Femur (tissue), 1 donor: ENCODE measurements around the gene ATXN7L1.
"Not testable (repeated sequence)": the region's sequence is repeated elsewhere in the genome, so short reads cannot be mapped to it uniquely, and the experiment has no call there.

ENCODE experiments used
- DNase-seq: peaks from one replicate; pipeline ENCODE4 v3.0.0-alpha.2; 2017

The ATXN7L1 gene

GRCh38 chr7:105887569-105888189 lies 11.3 kb upstream of the ATXN7L1 start:
- no peak for DNase-seq

- DNase-seq, result no peak
Observed at GRCh38 chr7:105886776-105887175, 10.4 kb upstream of the ATXN7L1 start.

- DNase-seq, result peak; percentile 38
Observed at GRCh38 chr7:105885387-105886111, 9.2 kb upstream of the ATXN7L1 start.

DNA sequence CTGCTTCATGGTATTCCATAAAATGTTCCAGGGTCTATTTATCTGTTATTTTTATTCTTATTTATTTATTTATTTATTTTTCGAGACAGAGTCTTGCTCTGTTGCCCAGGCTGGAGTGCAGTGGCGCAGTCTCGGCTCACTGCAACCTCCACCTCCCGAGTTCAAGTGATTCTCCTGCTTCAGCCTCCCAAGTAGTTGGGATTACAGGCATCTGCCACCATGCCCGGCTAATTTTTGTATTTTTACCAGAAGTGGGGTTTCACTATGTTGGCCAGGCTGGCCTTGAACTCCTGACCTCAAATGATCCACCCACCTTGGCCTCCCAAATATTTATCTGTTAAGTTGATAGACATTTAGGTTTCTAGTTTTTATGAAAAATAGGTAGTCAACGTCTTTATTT lies 6.8 kb upstream of the ATXN7L1 start:
- not testable (repeated sequence) for DNase-seq

- DNase-seq, result no peak
Observed at GRCh38 chr7:105881439-105881838, 5.0 kb upstream of the ATXN7L1 start.

- DNase-seq, result no peak
Observed at GRCh38 chr7:105880571-105881330, 4.4 kb upstream of the ATXN7L1 start.

DNA sequence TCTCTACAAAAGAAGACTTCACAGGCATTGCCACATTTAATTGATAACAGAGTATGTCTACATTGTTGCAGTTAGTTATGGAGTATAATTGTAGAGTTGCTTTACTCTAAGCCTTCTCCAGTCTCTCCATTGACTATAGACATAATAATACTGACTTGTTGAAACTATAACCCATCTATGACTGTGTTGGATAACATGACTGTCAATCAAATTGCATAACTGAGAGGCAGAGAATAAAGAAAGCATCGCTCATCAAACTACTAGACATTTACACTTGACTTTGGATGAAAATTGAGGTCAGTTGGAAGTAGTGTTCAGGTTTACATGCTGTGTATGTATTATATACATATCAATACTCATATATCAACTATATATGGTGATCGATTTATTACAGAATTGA lies 3.4 kb upstream of the ATXN7L1 start:
- no peak for DNase-seq

DNA sequence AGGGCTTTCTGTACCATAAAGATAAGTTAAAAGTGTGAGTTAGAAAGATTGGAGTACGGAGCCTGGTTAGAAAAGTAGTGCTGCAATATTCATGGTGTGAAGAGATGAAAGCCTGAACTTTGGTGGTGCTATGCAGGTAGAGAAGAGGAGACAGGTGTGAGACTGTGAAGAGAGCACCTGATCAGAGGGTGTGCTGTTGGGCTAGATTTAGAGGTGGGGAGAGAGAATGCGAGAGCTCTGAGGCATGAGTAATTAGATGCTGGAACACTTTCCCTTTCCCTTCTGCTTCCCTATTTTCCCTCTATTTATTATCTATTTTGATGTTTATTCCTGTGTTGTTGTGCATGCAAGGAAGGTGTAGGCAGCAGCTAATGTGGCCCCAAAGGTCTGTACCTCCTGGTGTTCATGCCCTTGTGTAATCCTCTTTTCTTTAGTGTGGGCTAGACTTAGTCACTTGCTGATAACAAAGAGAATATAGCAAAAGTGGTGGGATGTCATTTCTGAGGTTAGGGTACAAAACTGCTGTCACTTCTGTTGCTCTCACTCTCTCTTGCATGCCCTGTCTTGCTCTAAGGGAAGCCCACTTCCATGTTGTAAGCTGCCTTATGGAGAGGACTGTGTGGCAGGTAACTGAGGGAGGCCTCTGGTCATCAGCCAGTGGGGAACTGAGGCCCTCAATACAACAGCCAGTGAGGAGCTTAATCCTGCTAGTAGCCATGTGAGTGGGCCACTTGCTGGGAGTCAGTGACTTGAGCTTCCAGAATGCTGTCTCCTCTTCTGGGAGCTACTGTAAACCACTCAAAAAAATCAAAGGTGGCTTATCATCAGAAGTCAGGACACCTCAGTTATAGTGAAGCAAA lies 2.6 kb upstream of the ATXN7L1 start:
- DNase-seq, result no peak

DNA sequence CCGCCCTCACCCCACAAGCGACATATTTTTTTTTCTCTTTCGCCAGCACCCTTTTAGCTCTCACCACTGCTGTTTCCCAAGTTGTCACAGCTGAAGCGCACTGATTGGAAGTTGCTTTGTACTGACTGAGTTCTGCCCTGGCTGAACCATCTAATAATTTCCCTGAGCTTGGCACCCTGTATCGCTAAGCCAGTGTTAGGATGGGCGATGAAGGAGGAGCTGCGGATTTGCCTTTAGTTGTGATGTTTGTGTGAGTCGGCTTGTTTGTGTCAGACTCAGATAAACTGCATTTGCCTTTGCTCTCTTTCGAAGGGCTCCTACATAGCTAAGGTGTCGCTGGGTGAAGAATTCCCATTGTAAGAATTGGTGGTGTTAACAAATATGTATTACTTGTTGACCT lies 1.3 kb upstream of the ATXN7L1 start:
- DNase-seq, result no peak

GRCh38 chr7:105876964-105877601 lies 684 bp upstream of the ATXN7L1 start:
- peak; percentile 49 for DNase-seq

DNA sequence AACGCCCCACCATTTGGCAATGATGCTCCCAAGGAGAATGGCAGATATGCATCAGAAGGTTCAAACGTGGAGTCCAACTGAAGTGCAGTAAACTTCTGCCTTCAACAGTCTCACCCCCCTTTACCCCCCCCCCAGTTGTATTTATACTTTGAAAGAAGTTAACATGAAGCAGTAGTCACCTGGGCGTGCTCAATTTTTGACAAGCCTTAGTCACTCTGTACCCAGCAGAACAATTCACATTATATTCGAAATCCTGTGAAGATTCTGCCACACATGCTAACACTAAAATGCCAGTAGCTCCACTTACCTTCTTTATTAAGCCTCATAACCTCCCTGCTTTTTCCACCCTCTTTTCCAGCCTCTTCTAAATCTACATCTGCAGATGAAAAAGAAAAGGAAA lies 894 bp downstream of the ATXN7L1 start:
- no peak for DNase-seq

DNA sequence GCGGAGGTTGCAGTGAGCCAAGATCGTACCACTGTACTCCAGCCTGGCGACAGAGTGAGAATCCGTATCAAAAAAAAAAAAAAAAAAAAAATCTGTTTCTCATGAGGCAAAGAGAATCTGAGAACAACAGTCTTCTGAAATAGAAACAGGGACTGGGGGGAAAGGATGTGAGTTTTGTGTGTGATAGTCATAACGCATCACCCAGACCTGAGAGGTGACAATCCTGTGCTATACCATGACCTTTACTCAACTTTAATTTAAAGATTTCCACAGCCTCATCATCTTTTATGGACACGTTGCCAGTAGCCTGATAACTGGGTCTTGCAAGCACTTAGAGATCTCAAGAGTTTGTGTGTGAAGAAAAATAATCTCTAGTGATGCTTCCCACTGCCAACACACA lies 2.3 kb downstream of the ATXN7L1 start:
- DNase-seq, result no peak

- no peak for DNase-seq
Observed at GRCh38 chr7:105872491-105872890, 3.9 kb downstream of the ATXN7L1 start.

- no peak for DNase-seq
Observed at GRCh38 chr7:105871142-105871541, 5.3 kb downstream of the ATXN7L1 start.

- DNase-seq, result no peak
Observed at GRCh38 chr7:105866102-105866801, 10.1 kb downstream of the ATXN7L1 start.

DNA sequence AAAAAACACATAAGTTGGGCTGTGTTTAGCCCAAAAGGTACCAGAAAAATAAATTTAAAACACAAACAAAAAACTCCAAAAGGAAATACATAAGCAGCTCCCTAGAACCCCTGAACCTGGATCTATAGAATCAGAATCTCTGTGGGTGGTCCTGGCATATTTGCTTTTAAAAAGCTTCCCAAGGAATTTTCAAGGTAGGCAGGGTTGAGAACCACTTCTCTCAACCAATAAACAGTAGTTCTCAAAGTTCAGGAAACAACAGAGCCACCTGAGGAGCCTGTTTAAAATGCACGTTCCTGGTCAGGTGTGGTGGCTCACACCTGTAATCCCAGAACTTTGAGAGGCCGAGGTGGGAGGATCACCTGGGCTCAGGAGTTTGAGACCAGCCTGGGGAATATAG lies 12.5 kb downstream of the ATXN7L1 start:
- DNase-seq, result no peak

- DNase-seq, result no peak
Observed at GRCh38 chr7:105862770-105863169, 13.6 kb downstream of the ATXN7L1 start.

DNA sequence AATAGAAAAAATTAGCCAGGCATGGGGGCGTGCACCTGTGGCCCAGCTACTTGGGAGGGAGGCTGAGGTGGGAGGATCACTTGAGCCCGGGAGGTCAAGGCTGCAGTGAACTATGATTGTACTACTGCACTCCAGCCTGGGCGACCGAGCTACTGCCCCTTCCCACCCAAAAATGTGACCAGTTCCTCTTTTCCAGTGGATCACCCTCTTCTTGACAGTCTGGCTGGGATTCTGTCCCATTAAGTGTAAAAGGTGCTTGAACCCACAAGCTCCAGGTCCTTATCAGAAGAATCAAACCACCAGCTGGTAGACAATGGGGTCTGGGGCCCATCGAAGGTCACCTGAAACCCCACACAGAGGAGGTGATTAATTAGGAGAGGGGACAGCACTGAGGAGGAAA lies 14.1 kb downstream of the ATXN7L1 start:
- DNase-seq, result no peak

GRCh38 chr7:105861224-105861623 lies 15.2 kb downstream of the ATXN7L1 start:
- no peak for DNase-seq

GRCh38 chr7:105860793-105861192 lies 15.6 kb downstream of the ATXN7L1 start:
- DNase-seq, result no peak

DNA sequence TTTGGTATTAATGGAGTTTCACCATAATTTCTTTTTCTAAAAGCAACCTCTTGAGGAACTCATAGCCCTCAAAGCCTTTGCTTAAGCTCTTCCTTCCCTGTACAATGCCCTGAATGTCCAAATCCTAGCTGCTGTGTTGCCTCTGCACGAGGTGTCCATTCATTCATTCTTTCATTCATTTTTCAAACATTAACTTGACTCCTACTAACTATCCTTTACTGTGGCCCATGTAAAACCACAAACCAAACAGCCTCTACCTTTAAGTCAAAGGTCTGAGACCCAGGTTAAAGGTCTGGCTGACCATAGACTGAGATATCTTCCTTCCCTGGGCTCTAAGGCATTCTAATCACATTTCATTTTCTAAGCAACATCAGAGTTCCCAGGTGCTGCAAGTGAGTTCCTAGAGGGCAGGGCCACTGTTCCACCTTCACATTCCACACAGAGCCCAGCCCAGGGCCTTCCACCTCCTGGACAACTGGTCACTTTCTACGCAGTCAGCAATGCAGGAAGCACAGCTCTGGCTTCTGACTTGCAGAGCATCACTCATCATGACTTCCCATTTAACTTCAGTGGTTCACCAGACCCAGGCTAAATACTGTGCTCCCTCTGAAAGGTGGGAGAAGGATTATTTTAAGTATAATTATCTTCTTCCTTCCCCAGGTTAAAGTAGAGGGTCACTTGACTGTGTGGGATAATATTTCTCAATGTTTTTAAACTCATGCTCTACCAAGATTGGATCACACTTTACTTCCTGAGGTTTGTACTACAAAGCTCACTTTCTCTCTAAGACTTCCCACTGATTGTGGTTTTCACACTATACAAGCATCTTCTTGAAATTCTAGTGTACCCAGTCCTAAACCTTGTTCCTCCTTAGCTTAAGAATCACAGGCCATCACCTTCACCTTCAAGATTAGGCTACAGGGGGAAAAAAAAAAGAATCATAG lies 19.1 kb downstream of the ATXN7L1 start:
- no peak for DNase-seq
